NK-92 treated with Interleukin-12 subunit alpha and Interleukin-12 subunit beta, amount 100 ng/mL, for 24 hours (cell line): ENCODE data around the gene OLFML1.
"Not testable (repeated sequence)": the region's sequence is repeated elsewhere in the genome, so short reads cannot be mapped to it uniquely, and the experiment has no call there.

Experiments
- DNase-seq: peaks from one replicate; lab custom pipeline; 2025; lab: John Stamatoyannopoulos, UW

OLFML1 gene

GRCh38 chr11:7512525-7513233 is 27.4 kb downstream of the OLFML1 start:
- no peak for DNase-seq

- peak; percentile 18 for DNase-seq
Observed at GRCh38 chr11:7513234-7514098, 28.2 kb downstream of the OLFML1 start, which contains the start of gene PPFIBP2. Gene PPFIBP2, plus strand, starts transcription at chr11:7513999. Its CDS starts 35,477 bp downstream, at chr11:7549476.

- no peak for DNase-seq
Observed at GRCh38 chr11:7514099-7514591, 28.8 kb downstream of the OLFML1 start.

- DNase-seq = no peak
Observed at GRCh38 chr11:7515447-7515886, 30.2 kb downstream of the OLFML1 start.

GRCh38 chr11:7516475-7516874 is 31.2 kb downstream of the OLFML1 start:
- DNase-seq = no peak

GRCh38 chr11:7517743-7518142 is 32.4 kb downstream of the OLFML1 start:
- not testable (repeated sequence) for DNase-seq

- DNase-seq = no peak
Observed at GRCh38 chr11:7518811-7519562, 33.7 kb downstream of the OLFML1 start.

GRCh38 chr11:7520011-7520942 is 35.0 kb downstream of the OLFML1 start:
- DNase-seq = no peak

GRCh38 chr11:7520981-7521487 is 35.7 kb downstream of the OLFML1 start:
- DNase-seq = no peak

- DNase-seq = no peak
Observed at GRCh38 chr11:7522121-7522520, 36.8 kb downstream of the OLFML1 start.

- no peak for DNase-seq
Observed at GRCh38 chr11:7522546-7522945, 37.2 kb downstream of the OLFML1 start.

GRCh38 chr11:7523416-7524210 is 38.3 kb downstream of the OLFML1 start:
- no peak for DNase-seq

GRCh38 chr11:7524462-7525235 is 39.3 kb downstream of the OLFML1 start:
- no peak for DNase-seq

GRCh38 chr11:7525424-7525823 is 40.1 kb downstream of the OLFML1 start:
- no peak for DNase-seq

GRCh38 chr11:7527029-7527428 is 41.7 kb downstream of the OLFML1 start:
- DNase-seq = no peak

GRCh38 chr11:7528514-7529049 is 43.3 kb downstream of the OLFML1 start:
- no peak for DNase-seq

- DNase-seq = no peak
Observed at GRCh38 chr11:7530013-7530640, 44.8 kb downstream of the OLFML1 start.

GRCh38 chr11:7531011-7531410 is 45.7 kb downstream of the OLFML1 start:
- no peak for DNase-seq
